ENCODE results near the gene NEK1. TPM values are rescaled to one million over a fixed set of nuclear protein-coding genes. Genes with fewer than 3 reads are reported as not detected.

The NEK1 gene
- total RNA-seq, 4 donors from 2014 or later, result 10.2 to 15.8 (median 12.9) TPM

- peaks cover 8 to 14% (median 13%) of the 10 kb centered on the region in 4 donors for H3K4me1 ChIP-seq
- no peaks in the 10 kb centered on the region for H3K9me3 ChIP-seq
- no peak overlapping the region for H3K4me3 ChIP-seq
- TF ChIP-seq CTCF (IDR thresholded peaks at IDR 0.05) (no peak), POLR2AphosphoS5 (IDR thresholded peaks at IDR 0.05) (no peak), POLR2A (IDR thresholded peaks at IDR 0.05; ENCODE audit: low read depth) (no peak), EP300 (IDR thresholded peaks at IDR 0.05) (no peak)
- no peak overlapping the region for H3K27ac ChIP-seq (replicated peaks in 1 of 4)
- WGBS, result 95% methylated on average over 7 of the region's 7 CpGs
- intact Hi-C loops (cut with DNase I), result no loop called here
- no peaks in the 10 kb centered on the region for H3K27me3 ChIP-seq
- peaks cover 0 to 27% (median 5%) of the 10 kb centered on the region in 4 donors for H3K36me3 ChIP-seq
- no peak for DNase-seq (ENCODE audit: extremely low spot score)
Measured at GRCh38 chr4:169644802-169645201, 32.4 kb upstream of the NEK1 start.

GRCh38 chr4:169640261-169640870, 28.0 kb upstream of the NEK1 start:
- Histone ChIP-seq H3K4me3 (no peak overlapping the region), H3K27me3 (no peaks in the 10 kb centered on the region), H3K9me3 (no peaks in the 10 kb centered on the region), H3K27ac (replicated peaks in 1 of 4) (no peak overlapping the region), H3K36me3 (peaks cover 3 to 58% (median 17%) of the 10 kb centered on the region in 4 donors), H3K4me1 (peaks cover 5 to 10% (median 6%) of the 10 kb centered on the region in 4 donors)
- TF ChIP-seq POLR2AphosphoS5 (IDR thresholded peaks at IDR 0.05) (no peak), EP300 (IDR thresholded peaks at IDR 0.05) (no peak), POLR2A (IDR thresholded peaks at IDR 0.05; ENCODE audit: low read depth) (no peak), CTCF (IDR thresholded peaks at IDR 0.05) (no peak)
- intact Hi-C loops (cut with DNase I), result no loop called here
- DNase-seq (ENCODE audit: extremely low spot score), result no peak

GRCh38 chr4:169634975-169635374, 22.6 kb upstream of the NEK1 start:
- Histone ChIP-seq H3K4me3 (no peak overlapping the region), H3K27ac (replicated peaks in 1 of 4) (no peak overlapping the region), H3K9me3 (no peaks in the 10 kb centered on the region), H3K36me3 (peaks cover 3 to 32% (median 11%) of the 10 kb centered on the region in 4 donors), H3K4me1 (peaks cover 0 to 11% (median 8%) of the 10 kb centered on the region in 4 donors), H3K27me3 (no peaks in the 10 kb centered on the region)
- TF ChIP-seq CTCF (IDR thresholded peaks at IDR 0.05), result no peak
- no peak for TF ChIP-seq EP300 (IDR thresholded peaks at IDR 0.05)
- WGBS, result 69% methylated on average over 1 of the region's 1 CpG
- intact Hi-C loops (cut with DNase I), result no loop called here
- no peak for DNase-seq (ENCODE audit: extremely low spot score)

GRCh38 chr4:169632896-169633295, 20.5 kb upstream of the NEK1 start:
- TF ChIP-seq EP300 (IDR thresholded peaks at IDR 0.05) (no peak), CTCF (IDR thresholded peaks at IDR 0.05) (no peak), POLR2AphosphoS5 (IDR thresholded peaks at IDR 0.05) (no peak), POLR2A (IDR thresholded peaks at IDR 0.05; ENCODE audit: low read depth) (no peak)
- intact Hi-C loops (cut with DNase I), result no loop called here
- WGBS, result 95% methylated on average over 11 of the region's 11 CpGs
- H3K36me3 ChIP-seq, result peaks cover 0 to 17% (median 8%) of the 10 kb centered on the region in 4 donors
- peaks cover 0 to 11% (median 6%) of the 10 kb centered on the region in 4 donors for H3K4me1 ChIP-seq
- no peak for DNase-seq (ENCODE audit: extremely low spot score)
- H3K4me3 ChIP-seq, result no peak overlapping the region
- H3K9me3 ChIP-seq, result no peaks in the 10 kb centered on the region
- H3K27ac ChIP-seq (replicated peaks in 1 of 4), result no peak overlapping the region
- no peaks in the 10 kb centered on the region for H3K27me3 ChIP-seq

- Histone ChIP-seq H3K36me3 (no peaks in the 10 kb centered on the region), H3K4me3 (no peak overlapping the region), H3K9me3 (no peaks in the 10 kb centered on the region), H3K4me1 (peaks cover 0 to 22% (median 10%) of the 10 kb centered on the region in 4 donors), H3K27ac (replicated peaks in 1 of 4) (no peak overlapping the region), H3K27me3 (no peaks in the 10 kb centered on the region)
- intact Hi-C loops (cut with DNase I), result no loop called here
- WGBS, result 96% methylated on average over 3 of the region's 3 CpGs
- TF ChIP-seq CTCF (IDR thresholded peaks at IDR 0.05) (no peak), POLR2A (IDR thresholded peaks at IDR 0.05; ENCODE audit: low read depth) (no peak), POLR2AphosphoS5 (IDR thresholded peaks at IDR 0.05) (no peak), EP300 (IDR thresholded peaks at IDR 0.05) (no peak)
- DNase-seq (ENCODE audit: extremely low spot score), result no peak
Measured at GRCh38 chr4:169630069-169630468, 17.7 kb upstream of the NEK1 start.
